Tibial nerve (tissue), 4 donors: ENCODE results near the gene LIPC.

Source experiments
- CTCF ChIP-seq, 5 experiments: fragments of 200-600 bp in 3 of 5; fragments of 450-650 bp in 2 of 5; sonication (generic) in 3 of 5; IDR thresholded peaks; one replicate each; pipeline ENCODE4 v1.5.1; 2016 to 2019; ENCODE audit warnings: antibody characterized with exemption in 5 of 5, mild to moderate bottlenecking in 3 of 5, moderate library complexity in 2 of 5
- EP300 ChIP-seq, 2 donors: sonication (generic); formaldehyde crosslinking; IDR thresholded peaks; one replicate each; pipeline ENCODE4 v1.6.1; 2017; ENCODE audit warnings: antibody characterized with exemption in 2 of 2, mild to moderate bottlenecking in 1 of 2
- POLR2A ChIP-seq, 2 donors: fragments of 450-650 bp; IDR thresholded peaks; one replicate each; pipeline ENCODE4 v1.6.1; 2017; ENCODE audit warnings: antibody characterized with exemption in 2 of 2, mild to moderate bottlenecking in 2 of 2, moderate library complexity in 2 of 2

GRCh38 chr15:58616171-58616570, 184.4 kb downstream of the LIPC start:
- no peak for TF ChIP-seq CTCF (IDR thresholded peaks at IDR 0.05)
- no peak for TF ChIP-seq POLR2A (IDR thresholded peaks at IDR 0.05)
- no peak for TF ChIP-seq EP300 (IDR thresholded peaks at IDR 0.05)
